GM04503 (cell line): ENCODE measurements around the gene SLC5A4.

ENCODE experiments used
- DNase-seq: peaks from one replicate; pipeline ENCODE4 v3.0.0-alpha.2; 2012; ENCODE audit warnings: low read depth

SLC5A4 gene

DNA sequence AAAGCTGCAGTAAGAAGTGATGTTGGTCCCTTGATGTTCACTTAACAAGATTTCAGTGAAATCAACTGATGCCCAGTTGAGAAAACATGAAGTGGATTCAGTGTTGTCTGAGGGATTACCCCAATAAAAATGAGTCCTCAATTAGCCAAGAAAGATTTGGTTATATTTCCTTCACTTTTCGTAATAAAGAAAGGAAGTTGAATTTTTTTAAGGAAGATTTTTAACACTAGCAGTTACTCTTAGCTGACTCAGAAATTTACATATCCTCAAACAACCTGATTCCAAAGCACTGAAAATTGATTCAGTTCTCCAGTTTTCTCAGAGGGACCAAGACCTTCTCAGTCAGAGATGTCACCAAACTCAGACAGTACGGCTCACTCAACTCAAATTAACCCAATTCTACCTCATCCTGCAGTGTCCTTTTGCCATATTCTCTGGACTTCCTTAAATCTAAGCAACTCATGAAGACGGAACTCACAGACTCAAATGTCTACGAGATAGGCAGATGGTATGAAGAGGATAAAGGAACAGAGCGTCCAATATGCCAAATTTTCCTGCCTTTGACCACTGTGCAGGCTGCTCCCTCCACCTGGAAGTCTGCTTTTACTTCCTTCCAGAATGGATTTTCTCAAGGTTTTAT lies 22.8 kb downstream of the SLC5A4 start:
- no peak for DNase-seq

DNA sequence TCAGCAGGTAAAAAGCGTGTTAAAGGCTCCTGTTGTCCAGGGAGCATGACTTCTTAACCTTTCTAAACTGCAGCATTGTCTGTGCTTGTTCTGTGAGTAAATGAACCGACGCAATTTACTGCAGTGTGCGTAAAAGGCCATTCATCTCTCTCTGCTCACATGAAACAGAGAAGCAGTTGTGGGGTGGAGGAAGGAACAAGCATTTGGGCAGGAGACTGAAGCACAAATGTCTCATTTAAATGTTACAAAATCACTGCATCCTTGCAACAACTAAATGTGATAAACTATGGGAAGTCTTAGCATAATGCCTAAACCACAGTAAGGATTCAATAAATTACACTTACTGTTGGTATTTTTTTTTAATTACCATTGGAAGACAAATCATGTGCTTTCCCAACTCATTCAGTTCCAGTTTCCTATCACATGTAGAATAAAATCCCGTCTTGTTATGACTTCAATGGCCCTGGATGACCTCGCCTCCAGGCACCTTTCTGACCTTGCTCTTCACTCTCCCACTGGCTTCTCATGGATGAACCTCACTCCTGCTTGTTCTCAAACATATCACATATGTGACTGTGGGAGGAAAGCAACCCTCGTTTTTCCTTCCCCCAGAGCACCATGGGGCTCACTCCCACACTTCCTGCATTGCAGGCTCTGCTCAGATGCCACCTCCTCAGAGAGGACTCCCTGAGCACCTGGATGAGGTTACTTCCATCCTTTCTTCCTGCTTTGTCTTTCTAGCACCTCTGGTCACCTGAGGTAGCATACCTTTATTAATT lies 28.6 kb downstream of the SLC5A4 start:
- DNase-seq, result no peak

DNA sequence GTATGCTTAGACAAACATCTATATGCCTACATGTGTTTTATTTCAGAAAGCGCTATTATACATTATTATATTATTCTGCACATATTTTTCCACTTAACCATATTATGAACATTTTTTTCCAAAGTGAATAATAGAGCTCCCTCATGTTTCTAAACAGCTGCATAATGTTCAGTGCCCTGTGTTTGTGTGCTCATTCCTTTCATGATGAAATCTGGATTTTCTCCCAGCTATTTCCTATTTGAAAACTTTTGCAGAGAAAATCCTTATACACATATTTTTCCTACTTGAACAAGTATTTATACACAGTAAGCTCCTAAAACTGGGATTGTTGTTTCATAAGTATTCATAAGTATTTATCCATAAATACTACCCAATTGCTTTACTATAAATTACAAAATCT lies 32.2 kb downstream of the SLC5A4 start:
- DNase-seq, result no peak

DNA sequence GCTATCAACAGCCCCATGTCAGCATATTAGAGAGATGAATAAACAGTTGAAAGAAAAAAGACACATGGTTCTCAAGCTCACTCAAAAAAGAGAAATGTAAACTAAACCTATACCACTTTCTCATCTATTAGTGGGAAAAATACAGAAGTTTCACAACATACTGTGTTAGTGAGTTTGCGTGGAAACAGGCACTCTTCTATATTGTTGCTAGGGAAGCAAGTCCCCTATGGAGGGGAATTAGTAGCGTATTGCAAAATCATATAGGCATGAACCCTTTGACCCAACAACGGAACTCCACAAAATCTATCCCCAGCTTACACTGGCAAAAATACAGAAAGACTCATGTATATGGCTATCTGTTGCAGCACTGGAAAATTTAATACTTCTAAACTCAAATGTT lies 36.1 kb downstream of the SLC5A4 start:
- no peak for DNase-seq

DNA sequence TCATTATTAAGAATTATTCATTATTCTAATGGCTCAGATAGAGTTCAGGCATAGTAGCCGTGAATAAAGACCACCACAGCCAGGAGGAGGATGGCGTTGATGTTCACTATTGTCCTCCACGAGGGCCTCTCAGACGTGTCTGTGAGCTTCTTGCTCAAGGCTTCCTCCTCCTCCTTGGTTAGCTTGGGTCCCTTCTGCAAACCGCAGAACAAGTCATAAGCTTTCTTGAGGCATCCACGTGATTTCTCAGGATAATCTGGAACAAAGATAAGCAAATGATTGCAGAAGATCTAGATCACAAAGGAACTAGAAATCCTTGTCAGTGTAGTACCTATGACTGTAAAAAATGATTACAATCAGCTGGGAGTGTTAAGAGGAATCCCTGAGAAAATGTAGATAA lies 36.7 kb downstream of the SLC5A4 start:
- no peak for DNase-seq

DNA sequence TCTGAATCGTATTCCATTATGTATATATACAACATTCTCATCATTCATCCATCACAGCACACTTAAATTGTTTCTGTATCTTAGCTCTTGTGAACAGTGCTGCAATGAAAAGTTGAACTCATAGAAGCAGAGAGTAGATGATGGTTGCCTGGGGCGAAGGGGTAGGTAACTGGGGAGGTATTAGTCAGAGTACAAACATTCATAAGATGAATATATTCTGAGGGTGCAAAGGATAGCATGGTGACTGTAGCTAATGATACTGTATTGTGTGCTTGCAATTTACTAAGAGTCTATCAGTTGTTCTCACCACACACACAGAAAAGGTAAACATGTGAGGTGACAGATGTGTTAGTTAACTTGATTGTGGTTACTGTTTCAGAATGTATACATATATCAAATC lies 37.7 kb downstream of the SLC5A4 start:
- no peak for DNase-seq

DNA sequence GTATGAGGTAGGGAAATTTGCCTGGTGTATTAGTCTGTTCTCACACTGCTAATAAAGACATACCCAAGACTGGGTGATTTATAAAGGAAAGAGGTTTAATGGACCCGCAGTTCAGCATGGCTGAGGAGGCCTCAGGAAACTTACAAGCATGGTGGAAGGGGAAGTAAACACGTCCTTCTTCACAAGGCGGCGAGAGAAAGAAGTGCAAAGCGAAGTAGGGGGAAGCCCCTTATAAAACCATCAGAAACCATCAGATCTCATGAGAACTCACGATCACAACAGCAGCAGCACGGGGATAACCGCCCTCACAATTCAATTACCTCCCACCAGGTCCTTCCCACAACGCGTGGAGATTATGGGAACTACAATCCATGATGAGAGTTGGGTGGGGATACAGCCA lies 38.2 kb downstream of the SLC5A4 start:
- no peak for DNase-seq

DNA sequence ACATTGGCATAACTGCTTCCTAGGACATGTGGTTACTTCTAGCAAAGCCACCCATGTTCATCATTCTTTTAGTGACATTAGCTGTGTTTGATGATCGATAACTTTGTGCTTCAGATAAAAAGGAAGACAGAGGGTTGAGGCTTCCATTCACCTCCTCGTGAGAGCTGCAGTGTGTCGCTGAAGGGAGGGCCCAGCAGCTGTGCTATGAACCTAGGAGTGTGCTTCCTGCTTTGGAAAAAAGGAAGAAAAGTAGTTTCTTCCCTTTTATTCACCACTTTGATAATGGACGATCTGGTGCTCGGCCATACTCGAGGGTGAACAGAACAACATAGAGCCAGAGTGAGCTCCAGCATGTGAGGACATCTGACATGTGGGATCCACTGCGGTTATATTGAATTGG lies 44.1 kb downstream of the SLC5A4 start:
- DNase-seq, result no peak

DNA sequence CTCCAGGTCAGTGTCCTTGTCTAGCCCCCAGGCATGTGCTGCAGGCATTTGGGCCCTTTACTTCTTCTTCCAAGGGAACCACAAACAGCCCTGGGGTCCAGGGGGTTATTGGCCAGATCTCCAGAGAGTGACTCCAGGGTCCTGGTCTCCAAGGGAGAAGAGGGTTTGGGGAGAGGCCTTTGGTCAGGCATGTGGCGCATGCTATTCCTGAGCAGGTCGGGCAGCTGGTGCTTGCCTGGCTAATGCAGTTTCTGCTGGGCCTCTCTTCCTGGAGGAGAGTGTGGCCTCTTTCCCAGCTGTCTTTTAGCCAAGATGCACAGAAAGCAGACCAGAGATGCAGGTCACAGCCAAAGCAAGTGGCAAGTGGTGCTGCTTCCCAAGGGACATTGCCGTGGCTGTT lies 46.5 kb downstream of the SLC5A4 start:
- no peak for DNase-seq

DNA sequence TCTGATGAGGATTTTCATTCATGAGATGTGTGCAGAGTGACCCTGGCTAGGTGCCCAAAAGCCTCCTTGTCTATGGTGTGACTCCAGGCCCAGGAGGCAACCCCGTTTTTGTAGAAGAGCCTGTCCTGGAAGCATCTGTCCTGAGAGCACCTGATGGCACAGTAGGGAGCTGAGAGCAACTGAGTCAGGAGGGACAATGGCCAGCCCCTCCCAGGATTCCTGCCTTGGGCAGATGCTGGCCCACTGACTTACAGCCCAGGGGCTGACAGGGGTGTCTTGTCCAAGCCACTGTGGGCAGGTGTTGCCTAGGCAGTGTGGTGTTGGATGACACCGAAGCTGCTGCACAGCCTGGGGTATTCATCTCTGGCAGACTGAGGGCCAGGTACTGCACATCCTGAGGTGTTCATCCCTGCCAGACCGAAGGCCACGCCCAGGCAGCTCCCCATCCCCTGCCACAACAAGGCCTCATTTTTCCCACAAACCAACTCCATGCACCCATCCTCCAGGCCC lies 47.1 kb downstream of the SLC5A4 start:
- DNase-seq, result no peak

DNA sequence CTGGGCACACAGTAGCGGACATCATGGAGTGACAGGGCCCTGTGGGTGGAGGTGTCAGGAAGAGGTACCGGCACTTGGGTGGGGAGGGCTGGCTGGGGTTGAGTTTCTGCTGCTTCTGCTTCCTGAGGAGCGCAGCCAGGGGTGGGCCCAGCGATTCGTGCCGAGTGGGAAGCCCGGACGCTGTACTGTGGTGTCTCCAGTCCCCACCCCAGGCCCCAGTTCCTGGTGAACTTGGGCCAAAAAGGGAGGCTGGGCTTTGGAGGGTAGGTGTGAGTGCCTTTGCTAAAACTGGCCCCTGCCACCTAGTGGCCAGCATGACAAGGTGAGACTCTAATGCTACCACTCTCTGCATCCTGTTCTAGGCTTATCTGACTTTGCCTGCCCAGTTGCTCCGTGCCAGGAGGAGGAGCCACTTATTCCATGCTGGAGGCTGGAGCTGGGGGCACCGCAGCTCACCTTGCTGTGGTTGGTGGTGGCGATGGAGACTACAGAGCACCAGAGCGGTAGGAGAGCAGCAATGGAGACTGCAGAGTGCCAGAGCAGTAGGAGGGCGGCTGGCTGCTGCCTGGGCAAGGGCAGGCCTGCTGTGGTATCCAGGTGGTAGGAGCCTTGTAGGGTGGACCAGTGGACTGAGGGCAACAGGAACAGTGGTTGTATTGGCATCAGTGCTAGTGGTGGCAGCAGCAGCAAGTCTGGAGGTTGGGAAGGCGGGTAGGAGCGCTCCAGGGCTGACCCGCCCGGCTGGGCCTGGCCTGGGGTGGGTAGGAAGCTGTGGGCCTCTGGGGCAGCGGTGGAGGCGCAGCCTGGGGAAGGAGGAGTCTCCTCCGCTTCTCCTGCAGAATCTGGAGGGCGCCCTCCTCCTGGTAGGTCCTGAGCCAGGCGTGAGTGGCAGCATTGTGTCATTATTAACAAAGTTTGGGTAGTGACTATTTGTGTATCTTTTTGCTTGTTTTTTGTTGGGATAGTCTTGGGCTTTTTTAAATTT lies 48.1 kb downstream of the SLC5A4 start:
- no peak for DNase-seq

DNA sequence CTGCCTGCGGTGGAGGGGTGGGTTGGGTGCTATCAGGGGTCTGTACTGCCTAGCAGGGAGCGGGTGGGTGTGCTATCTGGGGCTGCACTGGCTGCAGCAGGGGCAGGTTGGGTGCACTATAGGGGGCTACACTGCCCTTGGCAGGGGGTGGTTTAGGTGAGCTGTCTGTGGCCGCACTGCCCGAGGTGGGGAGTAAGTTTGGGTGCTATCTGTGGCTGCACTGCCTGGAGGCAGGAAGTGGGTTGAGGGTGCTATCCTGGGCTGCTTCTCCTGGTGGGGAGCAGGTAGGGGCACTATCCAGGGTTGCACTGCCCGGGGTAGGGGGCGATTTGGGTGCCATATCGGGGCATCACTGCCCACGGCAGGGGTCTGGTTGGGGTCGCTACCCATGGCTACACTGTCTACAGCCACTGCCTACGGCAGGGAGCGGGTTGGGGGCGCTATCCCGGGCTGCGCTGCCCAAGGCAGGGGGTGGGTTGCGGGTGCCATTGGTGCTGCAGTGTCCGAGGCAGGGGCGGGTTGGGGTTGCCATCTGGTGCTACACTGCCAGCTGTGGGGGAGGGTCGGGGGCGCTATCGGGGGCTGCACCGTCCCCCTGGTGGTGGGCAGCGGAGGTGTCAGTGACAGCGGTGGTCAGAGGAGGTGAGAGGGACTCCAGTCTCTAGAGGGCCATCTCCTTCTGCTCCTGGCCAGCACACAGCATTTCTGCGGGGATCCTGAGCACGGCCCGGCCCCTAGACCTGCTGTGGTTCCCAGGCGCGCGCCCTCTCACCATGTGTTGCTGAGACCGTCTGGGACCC lies 49.0 kb downstream of the SLC5A4 start:
- no peak for DNase-seq

DNA sequence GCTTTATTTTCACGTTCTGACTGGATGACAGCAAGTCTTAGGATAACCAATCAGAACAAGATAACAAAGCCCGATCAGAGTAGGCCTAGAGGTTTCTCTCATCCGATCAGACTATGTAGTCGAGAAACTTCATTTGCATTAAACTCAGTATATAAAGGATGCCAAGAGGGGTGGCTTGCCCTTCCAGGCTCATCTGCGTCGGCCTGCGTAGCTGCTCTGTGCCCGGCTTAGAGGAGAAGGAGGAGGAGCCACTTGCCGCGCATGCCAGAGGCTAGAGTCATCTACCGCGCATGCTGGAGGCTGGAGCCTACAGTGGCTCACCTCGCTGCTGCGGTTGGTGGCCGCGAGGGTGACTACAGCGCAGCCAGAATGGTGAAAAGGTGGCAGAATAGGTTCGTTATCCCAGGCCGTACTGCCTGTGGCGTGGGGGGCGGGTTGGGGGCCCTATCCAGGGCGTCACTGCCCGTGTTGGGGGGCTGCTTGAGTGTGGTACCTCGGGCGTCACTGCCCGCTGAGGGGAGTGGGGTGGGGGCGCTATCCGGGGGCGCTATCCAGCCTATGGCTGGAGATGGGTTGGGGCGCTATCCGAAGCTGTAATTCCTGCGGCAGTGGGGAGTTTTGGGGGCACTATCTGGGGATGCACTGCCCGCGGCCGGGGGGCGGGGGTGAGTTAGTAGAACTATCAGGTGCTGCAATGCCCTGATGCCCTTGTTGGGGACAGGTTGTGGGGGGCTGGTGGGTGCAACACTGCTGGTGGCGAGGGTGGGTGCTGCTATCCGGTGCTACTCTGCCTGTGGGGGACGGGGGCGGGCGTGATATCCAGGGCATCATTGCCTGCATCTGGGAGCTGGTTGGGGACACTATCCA lies 50.1 kb downstream of the SLC5A4 start, which contains the start of gene RFPL2:
TSS of gene RFPL2 (minus strand) at position 218 of the 867 bp plus-strand sequence. CDS start 2,622 bp downstream, outside the sequence.
- DNase-seq, result no peak

DNA sequence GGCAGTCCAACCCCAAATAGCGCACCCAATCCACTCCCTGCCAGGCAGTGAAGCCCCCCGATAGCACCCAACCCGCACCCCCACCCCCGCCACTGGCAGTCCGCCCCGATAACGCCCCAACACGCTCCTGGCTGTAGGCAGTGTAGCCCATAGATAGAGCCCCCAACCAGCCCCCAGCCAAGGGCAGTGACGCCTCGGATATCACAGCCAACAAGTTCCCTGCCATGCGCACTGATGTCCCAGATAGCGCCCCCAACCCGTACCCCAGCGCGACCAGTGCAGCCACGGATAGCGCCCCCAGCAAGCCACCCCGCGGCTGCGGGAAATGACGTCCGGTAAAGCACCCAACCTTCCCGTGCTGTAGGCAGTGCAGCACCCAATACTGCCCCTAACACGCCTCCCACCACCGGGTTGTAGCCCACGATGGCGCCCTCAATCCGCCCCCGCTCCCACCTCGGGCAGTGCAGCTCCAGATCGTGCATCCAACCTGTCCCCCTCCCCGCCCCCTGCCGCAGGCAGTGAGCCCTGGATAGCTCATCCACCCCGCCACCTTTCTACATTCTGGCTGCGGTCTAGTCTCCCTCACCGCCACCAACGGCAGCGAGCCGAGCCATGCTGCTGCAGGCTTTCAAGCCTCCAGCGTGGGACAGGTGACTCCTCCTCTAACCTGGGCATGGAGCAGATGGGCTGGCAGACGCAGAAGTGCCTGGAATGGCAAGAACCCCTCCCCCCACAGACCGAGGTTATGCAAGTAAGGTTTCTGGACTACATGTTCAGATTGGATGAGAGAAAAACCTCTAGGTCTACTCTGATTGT lies 50.9 kb downstream of the SLC5A4 start:
- DNase-seq, result no peak

DNA sequence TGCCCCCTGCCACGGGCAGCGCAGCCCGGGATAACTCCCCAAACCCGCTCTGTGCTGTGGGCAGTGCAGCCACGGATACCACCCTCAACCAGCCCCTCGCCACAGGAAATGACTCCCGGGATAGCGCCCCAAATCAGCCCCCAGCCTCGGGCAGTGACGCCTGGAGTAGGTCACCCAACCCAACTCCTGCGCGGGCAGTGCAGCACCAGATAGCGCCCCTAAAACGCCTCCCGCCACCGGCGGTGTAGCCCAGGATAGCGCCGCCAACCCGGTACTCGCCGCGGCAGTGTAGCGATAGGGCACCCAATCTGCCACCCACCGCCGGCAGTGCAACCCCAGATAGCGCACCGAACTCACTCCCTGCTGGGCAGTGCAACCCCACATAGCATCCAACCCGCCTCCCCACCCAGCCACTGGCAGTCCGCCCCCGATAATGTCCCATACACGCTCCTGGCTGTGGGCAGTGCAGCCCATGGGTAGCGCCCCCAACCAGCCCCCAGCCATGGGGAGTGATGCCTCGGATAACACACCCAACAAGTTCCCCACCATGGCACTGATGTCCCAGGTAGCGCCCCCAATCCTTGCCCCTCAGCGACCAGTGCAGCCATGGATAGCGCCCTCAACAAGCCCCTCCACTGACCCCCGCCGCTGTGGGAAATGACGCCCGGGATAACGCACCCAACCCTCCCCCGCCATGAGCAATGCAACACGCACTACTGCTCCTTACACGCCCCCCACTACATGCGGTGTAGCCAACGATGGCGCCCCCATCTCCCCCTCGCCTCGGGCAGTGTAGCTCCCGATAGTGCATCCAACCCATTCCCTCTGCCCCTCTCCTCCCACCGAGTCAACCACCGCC lies 51.7 kb downstream of the SLC5A4 start:
- DNase-seq, result no peak

DNA sequence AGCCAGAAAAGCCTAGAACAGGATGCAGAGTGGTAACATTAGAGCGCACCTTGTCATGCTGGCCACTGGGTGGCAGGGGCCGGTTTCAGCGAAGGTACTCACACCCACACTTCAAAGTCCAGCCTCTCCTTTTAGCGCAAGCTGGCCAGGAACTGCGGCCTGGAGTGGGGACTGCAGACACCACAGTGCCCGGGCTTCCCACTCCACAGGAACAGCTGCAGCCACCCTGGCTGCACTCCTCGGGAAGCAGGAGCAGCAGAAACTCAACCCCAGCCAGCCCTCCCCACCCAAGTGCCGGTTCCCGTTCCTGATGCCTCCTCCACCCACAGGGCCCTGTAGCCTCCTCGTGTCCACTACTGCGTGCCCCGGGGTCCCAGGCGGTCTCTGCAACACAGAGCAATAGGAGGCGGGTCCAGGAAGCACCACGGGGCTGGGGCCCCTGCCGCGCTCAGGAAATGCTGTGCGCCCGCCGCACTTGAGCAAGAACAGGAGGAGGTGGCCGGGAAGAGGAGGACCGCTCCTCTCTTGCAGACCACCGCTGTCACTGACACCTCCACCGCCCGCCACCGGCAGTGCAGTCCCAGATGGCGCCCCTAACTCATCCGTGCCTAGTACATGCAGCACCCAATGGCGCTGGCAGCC lies 52.5 kb downstream of the SLC5A4 start:
- peak; percentile 5 for DNase-seq

DNA sequence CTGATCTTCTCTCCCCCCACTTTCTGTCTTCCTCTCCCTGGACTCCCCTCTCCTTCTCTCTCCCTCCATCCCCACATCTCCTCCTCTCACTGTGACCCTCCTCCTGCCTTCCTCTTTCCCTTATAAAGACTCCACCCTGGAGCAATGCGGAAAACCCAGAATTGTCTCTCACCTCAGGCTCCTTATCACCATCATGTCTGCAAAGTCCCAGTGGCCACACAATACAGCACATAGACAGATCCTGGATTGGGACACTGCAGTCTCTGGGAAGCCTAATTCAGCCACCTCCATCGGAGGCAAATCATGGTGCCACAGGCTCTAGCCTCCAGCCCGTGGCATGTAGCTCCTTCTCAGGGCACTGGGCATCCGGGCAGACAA lies 53.0 kb downstream of the SLC5A4 start:
- DNase-seq, result no peak

DNA sequence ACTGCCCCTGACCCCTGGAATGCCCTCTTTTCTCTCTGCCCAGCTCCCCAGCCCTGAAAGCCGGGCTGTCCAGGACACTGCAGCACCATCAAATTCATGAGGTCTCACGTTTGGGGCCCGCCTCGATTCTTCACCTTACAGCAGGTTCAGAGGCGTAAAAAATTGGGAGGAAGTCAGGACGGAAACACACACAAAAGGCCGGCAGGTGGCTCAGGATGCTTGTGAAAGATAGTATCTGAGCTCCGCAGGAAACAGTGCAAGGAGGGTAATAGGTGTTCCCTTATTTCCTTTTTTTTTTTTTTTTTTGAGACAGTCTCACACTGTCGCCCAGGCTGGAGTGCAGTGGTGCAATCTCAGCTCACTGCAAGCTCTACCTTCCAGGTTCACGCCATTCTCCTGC lies 54.4 kb downstream of the SLC5A4 start:
- no peak for DNase-seq
